NCI-H1436 treated with DMSO at 0.1 percent for 48 hours (cell line): ENCODE results near the gene SRRM2.

Source experiments
- DNase-seq: peaks from one replicate; lab custom pipeline; 2025; lab: John Stamatoyannopoulos, UW

Gene SRRM2

DNA sequence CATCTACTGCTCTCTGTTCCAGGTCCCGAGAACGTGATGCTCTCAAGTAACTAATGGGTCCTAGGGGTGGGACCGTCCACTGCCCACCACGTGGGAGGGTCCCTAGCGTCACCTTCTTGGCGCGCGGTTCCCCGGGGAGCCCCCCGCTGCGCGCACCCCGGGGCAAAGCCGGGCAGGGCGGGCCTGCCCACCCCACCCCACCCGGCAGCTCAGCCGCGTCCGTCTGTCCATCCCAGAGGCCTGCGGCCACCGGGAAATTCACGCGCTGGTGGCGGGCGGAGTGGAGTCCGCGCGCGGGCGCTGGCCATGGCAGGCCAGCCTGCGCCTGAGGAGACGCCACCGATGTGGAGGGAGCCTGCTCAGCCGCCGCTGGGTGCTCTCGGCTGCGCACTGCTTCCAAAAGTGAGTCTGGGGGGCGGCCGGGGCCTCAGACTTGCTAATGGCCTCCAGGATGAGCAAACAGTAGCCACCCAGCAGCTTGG lies 46.3 kb downstream of the SRRM2 start:
- DNase-seq = no peak

- no peak for DNase-seq
These were observed 46.9 kb downstream of the SRRM2 start for GRCh38 chr16:2799205-2799858.

- no peak for DNase-seq
These were observed 47.4 kb downstream of the SRRM2 start for GRCh38 chr16:2799859-2800226.

GRCh38 chr16:2803545-2804195 lies 51.2 kb downstream of the SRRM2 start:
- DNase-seq = no peak

- no peak for DNase-seq
These were observed 52.3 kb downstream of the SRRM2 start for GRCh38 chr16:2804728-2805127.

DNA sequence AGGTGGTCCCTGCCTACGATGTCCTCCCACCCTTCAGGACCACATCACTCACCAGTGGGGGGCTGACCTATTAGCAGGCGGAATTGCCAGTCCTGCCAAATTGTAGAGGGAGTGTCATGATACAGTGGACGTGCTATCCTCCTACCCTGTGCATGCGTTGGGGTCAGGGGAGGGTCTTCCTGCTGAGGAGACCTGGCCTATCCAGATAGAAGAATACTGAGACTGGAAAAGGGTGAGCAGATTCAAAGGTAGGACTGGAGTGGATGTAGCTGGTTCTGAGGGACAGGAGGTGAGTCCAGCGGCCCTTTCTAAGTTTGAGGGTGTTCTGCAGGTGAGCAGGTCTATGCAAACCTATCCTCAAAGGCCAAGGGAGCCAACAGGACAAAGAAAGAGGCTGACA lies 53.8 kb downstream of the SRRM2 start:
- DNase-seq = no peak

DNA sequence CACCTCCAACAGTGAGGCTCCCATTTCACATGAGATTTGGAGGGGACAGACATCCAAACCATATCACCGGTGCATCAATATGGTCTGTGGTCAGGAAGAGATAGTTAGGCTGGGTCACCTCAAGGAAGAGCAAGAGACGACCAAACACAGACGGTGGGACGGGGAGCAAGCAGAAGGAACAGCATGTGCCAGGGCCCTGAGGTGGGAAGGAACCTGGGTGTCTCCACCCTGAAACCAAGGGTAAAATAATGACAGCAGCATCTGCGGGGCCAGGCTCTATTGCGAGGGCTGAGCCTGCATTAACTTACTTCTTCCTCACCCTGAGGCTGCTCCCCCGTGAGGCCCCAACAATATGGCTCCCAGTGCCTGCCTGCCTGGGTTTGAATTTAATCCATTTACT lies 55.7 kb downstream of the SRRM2 start:
- no peak for DNase-seq

- DNase-seq = no peak
These were observed 56.8 kb downstream of the SRRM2 start for GRCh38 chr16:2809149-2809760.

GRCh38 chr16:2810651-2811050 lies 58.2 kb downstream of the SRRM2 start:
- DNase-seq = no peak

GRCh38 chr16:2811703-2812471 lies 59.4 kb downstream of the SRRM2 start:
- no peak for DNase-seq

DNA sequence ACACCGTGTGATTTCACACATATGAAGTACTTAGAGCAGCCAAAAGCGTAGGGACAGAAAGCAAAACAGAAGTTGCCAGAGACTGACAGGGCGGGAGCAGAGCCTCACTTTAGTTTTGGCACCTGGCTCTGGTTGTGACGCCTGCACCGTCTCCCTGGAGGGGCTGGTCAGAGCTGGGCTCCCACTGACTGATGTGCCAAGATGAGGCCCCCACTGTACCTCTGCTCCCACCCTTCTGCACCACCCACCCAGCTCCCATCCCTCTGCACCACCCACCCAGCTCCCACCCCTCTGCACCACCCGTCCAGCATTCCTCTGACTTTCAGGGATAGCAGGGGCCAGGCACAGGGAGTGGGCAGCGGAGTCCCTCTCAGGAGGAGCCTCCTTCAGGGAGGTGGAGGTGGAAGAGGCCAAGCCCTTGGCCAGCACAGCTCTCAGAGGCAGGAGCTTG lies 61.4 kb downstream of the SRRM2 start:
- DNase-seq = no peak

DNA sequence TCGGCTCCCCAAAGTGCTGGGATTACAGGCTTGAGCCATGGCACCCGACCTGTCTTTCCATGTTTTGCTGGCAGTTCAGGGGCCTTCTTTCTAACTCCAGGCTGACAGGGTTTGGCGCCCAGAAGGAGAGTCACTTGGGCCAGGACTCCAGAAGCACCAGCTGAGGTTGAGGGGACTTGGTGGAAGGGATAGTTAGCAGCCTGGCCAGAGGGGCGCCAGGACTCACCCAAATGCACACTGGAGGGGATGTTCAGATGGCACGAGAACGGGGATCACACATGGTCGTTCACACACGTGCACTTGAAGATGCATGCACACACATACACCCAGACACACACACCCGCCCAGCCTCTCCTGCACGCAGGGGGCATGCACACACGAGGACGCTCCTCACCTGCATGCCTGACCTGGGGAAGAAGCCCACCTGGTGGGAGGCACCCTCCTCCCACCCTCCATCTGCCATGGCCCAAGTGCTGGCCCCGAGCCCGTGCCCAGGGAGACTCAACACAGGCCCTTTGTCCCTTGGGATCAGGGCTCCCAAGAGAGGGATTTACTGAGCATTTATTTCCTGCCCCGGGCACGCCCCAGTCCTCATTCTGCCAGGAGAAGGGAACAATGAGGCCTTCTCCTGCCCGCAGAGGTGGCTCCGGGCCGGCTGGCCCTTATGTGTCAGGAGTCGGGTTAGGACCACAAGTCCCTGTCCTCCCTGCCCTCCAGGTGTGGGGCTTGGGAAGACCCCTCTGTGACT lies 62.3 kb downstream of the SRRM2 start:
- no peak for DNase-seq

DNA sequence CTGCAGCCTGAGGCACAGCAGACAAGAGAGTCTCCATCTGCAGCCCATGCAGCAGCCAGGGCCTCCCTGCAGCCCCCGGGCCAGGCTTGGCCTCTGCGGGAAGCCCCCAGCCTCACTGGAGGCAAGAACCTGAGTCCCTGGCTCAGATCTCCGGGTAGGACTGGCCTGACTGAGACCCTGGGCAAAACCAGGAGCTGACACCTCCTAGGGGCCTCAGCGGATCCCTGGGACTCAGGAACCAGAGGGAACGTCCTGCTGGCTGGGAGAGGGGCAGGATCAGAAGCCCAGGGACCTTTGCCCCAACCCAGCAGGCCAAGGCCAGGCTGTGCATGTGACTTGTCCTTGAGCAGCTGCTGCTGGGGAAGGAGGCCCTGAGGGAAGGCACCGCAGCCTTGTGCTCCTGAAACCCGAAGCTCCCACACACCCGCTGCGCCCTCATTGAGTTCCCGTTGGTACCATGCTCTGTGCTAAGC lies 62.9 kb downstream of the SRRM2 start:
- DNase-seq = no peak

DNA sequence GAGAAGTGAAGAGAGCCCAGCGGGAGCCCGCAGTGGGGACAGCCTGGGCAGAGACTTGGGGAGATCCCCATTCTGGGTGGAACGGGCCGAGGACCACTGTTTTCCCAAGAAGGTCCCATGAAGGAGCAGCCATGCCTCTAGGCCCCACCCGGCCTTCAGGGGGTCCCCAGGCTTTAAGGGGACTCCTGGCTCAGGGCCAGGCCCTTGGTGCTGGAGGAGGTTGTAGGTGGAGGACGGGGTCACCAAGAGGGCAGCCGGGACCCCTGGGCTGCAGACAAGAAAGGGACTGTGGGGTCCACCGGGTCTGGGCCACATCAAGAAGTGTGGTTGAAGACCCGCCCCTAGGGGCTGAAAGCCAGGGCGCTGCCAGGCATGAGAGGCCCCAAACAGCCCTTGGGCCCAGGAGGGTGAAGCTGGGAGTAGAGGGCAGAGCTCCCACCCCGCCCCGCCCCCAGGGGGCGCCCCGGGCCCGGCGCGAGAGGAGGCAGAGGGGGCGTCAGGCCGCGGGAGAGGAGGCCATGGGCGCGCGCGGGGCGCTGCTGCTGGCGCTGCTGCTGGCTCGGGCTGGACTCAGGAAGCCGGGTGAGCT lies 64.4 kb downstream of the SRRM2 start, which contains the start of gene PRSS21:
TSS of gene PRSS21 (plus strand) at position 487 of the 589 bp plus-strand sequence. CDS start at position 519, 32 bp downstream.
- DNase-seq = no peak

GRCh38 chr16:2817340-2818271 lies 65.2 kb downstream of the SRRM2 start:
- DNase-seq = no peak

DNA sequence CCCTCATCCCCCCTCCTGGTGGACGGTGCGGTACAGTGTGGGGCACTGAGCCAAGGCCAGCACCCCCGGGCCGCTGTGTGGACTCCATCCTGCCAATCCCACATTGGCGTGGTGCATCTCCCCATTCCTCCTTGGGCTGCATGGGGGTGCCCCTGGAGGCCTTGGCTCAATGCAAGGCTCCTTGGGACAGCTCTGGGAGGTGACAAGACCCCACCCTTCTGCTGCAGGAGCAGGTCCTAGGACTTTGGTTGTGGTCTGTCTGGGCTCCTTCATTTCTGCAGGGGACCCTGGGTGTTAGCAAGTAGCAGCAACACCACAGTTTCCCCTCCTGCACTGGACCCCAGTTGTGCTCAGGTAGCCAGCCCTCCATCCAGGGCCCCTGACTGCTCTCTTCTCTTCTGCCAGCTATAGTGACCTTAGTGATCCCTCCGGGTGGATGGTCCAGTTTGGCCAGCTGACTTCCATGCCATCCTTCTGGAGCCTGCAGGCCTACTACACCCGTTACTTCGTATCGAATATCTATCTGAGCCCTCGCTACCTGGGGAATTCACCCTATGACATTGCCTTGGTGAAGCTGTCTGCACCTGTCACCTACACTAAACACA lies 65.9 kb downstream of the SRRM2 start:
- no peak for DNase-seq

GRCh38 chr16:2819179-2819938 lies 66.9 kb downstream of the SRRM2 start:
- no peak for DNase-seq

- DNase-seq = no peak
These were observed 67.7 kb downstream of the SRRM2 start for GRCh38 chr16:2819939-2820835.
